GM21367 (cell line): ENCODE measurements around the gene SYNE1.
"Not testable (repeated sequence)": the region's sequence is repeated elsewhere in the genome, so short reads cannot be mapped to it uniquely, and the experiment has no call there.

ENCODE experiments used
- ATAC-seq: cut with Tn5 transposase; IDR thresholded peaks from one replicate; pipeline ENCODE4 v1.9.1; 2021; ENCODE audit not compliant: unreplicated experiment

The SYNE1 gene

GRCh38 chr6:152637296-152638047 is at the start of gene SYNE1:
SYNE1 (minus strand) TSS chr6:152637362; CDS start chr6:152628331, 9,031 bp downstream.
- no peak for ATAC-seq

GRCh38 chr6:152685819-152686218 is 48.7 kb upstream of the SYNE1 start:
- no peak for ATAC-seq

GRCh38 chr6:152682935-152683334 is 45.8 kb upstream of the SYNE1 start:
- ATAC-seq = not testable (repeated sequence)

GRCh38 chr6:152682141-152682540 is 45.0 kb upstream of the SYNE1 start:
- no peak for ATAC-seq

GRCh38 chr6:152680879-152681517 is 43.8 kb upstream of the SYNE1 start:
- ATAC-seq = no peak

- no peak for ATAC-seq
These were observed 43.0 kb upstream of the SYNE1 start for GRCh38 chr6:152680151-152680550.

DNA sequence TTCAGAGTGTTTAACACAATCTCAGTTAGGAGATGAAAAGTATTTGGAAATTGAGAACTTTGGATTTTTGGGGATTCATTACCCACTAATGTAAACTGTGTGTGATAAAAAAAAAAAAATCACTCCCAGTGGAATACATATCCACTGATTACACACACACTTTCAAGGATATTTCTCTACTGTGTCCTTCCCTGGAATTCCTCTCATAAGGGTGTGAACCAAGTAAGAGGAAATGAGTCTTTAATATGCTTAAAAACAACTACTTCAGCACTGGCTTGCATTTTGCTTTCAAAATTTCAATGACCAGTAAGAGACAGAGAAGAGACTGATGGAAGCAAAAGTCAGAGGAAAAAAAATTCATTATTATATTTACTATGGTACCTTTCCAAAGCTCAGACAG is 36.1 kb upstream of the SYNE1 start:
- ATAC-seq = no peak

GRCh38 chr6:152671171-152671570 is 34.0 kb upstream of the SYNE1 start:
- no peak for ATAC-seq

DNA sequence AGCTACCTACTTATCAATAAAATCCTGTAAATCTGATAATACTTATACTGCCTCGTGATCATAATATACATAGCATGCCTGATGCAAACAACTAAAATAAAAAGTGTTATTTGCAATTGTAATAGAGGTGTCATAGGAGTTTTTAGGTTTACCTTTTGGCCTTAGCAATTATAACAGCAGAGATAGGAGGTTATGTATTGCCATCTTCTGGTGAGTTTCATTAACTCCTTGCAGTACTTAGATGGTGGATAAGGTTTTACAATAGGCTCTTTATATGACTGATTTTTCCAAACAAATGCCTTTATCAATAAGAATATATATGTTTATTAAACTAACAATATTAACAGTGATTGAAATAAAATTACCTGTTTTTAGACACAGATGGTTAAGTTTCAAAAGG is 32.7 kb upstream of the SYNE1 start:
- no peak for ATAC-seq

DNA sequence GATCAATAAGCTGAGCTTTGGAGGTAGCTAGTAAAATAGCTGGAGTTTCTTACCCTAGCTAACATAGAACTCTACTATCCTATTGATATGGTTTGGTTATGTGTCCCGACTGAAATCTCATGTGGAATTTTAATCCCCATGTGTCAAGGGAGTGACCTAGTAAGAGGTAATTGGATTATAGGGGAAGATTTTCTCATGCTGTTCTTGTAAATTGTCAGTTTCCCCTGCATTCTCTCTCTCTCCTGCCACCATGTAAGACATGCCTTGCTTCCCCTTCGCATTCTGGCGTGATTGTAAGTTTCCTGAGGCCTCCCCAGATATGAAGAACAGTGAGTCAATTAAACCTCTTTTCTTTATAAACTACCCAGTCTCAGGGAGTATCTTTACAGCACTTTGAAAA is 24.6 kb upstream of the SYNE1 start:
- no peak for ATAC-seq

- ATAC-seq = no peak
These were observed 14.8 kb upstream of the SYNE1 start for GRCh38 chr6:152651986-152652385.

GRCh38 chr6:152648105-152648504 is 10.9 kb upstream of the SYNE1 start:
- ATAC-seq = no peak

GRCh38 chr6:152646732-152647131 is 9.6 kb upstream of the SYNE1 start:
- not testable (repeated sequence) for ATAC-seq

DNA sequence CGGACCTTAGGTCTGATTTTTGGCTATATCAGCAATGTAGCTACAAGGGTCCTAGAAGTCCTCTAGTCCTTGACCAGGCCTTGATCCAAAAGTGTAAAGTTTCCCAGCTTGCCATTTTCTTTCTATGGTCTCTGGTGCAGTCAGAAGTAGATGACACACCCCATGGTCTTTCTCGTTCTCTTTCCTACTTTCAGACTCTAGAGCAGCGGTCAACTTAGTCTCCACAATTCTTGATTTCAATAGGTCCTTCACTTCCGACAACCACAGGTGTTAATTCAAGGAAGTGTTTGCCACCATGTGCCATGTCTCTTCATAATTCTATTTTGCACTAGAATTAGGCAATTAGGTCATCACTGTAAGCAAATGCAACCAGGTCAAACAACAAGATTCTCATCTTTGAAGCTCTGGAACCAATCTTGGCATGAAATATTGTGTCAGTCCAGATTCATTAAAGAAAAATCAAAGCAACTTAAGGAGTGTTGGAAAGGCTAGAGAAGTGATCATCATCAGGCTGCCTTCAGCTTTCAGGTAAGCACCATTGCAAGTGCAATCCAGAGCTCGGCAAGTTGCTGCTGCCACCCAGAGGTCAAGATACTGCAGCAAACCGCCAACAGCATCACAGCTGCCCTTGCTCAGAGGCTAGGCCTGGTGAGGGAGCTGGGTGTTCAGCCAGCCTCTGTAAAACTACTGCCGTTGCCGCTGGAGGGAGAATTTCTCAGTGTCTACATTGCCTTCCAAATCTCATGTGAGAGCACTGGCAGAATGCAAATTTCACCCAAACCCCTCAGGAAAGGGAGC is 5.6 kb upstream of the SYNE1 start:
- ATAC-seq = peak; percentile 99

DNA sequence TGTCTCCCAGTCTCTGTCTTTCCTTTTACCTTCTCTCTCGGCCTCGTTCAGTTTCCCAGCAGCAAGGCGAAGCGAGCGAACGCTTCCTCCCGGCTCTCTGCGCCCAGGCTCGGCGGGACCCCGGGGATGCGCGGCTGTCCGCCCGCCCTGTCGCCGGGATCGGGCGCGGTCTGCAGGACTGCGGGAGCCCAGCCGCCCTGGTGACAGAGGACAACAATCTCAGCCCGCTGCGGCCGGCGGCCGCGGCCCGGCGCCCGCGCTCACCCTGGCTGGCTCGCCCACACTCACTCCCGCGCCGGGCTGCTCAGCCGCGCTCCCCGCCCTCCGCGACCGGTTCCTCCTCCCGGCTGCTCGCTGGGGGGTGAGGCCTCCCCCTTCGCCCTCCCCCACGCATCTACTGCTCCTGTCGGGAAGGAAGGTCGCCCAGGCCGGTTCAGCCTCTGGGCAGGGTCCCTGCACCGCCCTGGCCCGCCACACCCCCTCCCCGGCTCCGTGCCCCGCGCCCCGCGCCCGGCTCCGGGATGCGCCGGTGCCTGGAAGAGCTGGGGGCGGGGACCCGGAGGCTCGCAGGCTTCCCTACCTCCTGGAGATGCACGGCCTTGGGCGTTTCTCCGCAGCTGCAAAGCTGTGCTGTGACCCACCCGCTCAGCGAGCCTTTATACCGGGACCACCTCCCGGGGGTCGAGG is 410 bp downstream of the SYNE1 start:
- peak; percentile 40 for ATAC-seq

DNA sequence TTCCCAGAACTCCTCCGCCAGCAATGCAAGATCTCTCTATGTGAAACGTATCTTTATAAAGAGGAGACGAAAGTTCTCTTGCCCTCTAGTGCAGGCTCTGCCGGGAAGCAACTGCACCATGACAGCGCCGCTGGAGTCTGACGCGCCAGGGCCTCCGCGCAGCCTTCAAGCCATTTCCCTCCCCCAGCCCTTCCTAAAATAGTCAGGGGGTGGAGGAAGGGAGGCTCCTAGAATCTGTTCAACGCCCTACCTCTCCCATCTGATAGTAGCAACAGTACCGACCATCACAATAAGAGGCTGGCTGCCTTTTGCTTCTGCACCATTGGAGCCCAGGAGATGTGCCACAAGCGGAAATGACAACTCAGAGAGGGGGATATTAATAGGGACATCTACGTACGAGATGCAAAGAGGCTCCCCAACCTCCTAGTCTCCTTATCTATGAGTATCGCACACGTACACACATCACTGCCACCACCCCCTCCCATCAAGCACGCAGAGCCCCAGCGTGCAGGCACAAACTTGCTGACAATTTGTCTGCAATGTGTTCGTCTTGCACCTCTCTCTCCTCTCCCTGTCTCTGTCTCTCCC is 1.0 kb downstream of the SYNE1 start:
- ATAC-seq = peak; percentile 46

- ATAC-seq = peak; percentile 75
These were observed 2.4 kb downstream of the SYNE1 start for GRCh38 chr6:152634773-152635172.

DNA sequence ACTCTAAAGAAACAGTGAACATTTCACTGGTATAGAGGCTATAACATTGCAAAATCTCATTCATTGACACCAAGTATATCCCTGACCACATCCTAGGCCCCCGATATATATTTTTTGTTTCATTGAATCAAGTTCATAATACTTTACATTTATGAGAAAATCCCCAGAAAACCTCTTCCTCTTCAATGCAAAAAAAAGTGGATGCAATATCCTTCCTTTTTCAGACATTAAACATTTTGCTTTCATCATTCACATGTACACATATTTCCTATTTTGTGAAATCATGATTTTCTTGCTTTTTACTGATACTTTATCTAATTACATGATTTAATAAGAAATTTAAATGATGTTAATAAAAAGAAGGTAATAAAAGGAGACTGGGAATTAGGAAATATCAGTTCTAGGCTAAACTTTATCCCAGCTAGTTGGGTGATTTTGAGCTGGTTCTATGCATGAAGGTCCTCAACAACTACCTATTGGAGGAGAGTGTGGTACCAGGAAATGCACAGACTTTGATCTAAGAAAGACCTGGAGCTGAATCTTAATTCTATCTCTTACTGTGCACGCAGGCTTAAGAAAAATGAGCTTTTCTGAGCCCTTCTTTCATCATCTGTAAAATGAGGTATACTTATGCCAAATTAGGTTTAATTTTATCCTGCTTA is 4.9 kb downstream of the SYNE1 start:
- ATAC-seq = no peak

- ATAC-seq = no peak
These were observed 5.8 kb downstream of the SYNE1 start for GRCh38 chr6:152631376-152631775.

- no peak for ATAC-seq
These were observed 6.3 kb downstream of the SYNE1 start for GRCh38 chr6:152630832-152631231.
